OCI-LY1 (cell line): ENCODE data around the gene SELENOI.

Experiments used
- H2AFZ ChIP-seq: fragments of 200-600 bp; sonication (generic), shearing (Covaris generic); 2 replicates; pipeline ENCODE4 v1.6.0; 2014; ENCODE audit warnings: antibody characterized with exemption, mild to moderate bottlenecking, low read length
- H3F3A ChIP-seq: fragments of 200-600 bp; sonication (generic), shearing (Covaris generic); 2 replicates; pipeline ENCODE4 v1.6.0; 2014; ENCODE audit warnings: mild to moderate bottlenecking, antibody characterized with exemption, low read length, moderate library complexity; ENCODE audit not compliant: insufficient read depth
- H3K27ac ChIP-seq: fragments of 200-600 bp; sonication (generic); 2 replicates; pipeline ENCODE4 v1.5.1; 2014; ENCODE audit warnings: low read length, mixed run types, mild to moderate bottlenecking, low read depth; ENCODE audit not compliant: poor library complexity, severe bottlenecking
- H3K27me3 ChIP-seq: fragments of 200-600 bp; sonication (generic); 2 replicates; pipeline ENCODE4 v1.6.0; 2014; ENCODE audit warnings: antibody characterized with exemption, mild to moderate bottlenecking, low read length, moderate library complexity; ENCODE audit not compliant: insufficient read depth
- H3K36me3 ChIP-seq: fragments of 200-600 bp; sonication (generic); 2 replicates; pipeline ENCODE4 v1.6.1; 2014; ENCODE audit warnings: mild to moderate bottlenecking, antibody characterized with exemption, low read length, moderate library complexity, mixed read lengths; ENCODE audit not compliant: insufficient read depth
- H3K4me1 ChIP-seq: fragments of 200-600 bp; sonication (generic); 2 replicates; pipeline ENCODE4 v1.5.1; 2014; ENCODE audit warnings: mild to moderate bottlenecking, low read length, moderate library complexity; ENCODE audit not compliant: insufficient read depth, severe bottlenecking
- H3K4me2 ChIP-seq: fragments of 200-600 bp; sonication (generic), shearing (Covaris generic); 2 replicates; pipeline ENCODE4 v1.6.1; 2014; ENCODE audit warnings: low read length
- H3K4me3 ChIP-seq: fragments of 200-600 bp; sonication (generic); 2 replicates; pipeline ENCODE4 v1.5.1; 2014; ENCODE audit warnings: low read length, low read depth, mild to moderate bottlenecking, mixed read lengths; ENCODE audit not compliant: poor library complexity, severe bottlenecking
- H3K79me2 ChIP-seq: fragments of 200-600 bp; shearing (Covaris generic); 2 replicates; pipeline ENCODE4 v1.6.1; 2016; ENCODE audit warnings: mixed run types, low read length, mixed read lengths; ENCODE audit not compliant: insufficient read depth
- H3K9ac ChIP-seq: fragments of 200-600 bp; sonication (generic), shearing (Covaris generic); 2 replicates; pipeline ENCODE4 v1.6.1; 2014; ENCODE audit warnings: mild to moderate bottlenecking, low read length, mixed read lengths
- H3K9me2 ChIP-seq: fragments of 200-600 bp; sonication (generic), shearing (Covaris generic); 2 replicates; pipeline ENCODE4 v1.6.1; 2014; ENCODE audit warnings: low read depth, mild to moderate bottlenecking, low read length, mixed read lengths
- H3K9me3 ChIP-seq: fragments of 200-600 bp; shearing (Covaris generic); 2 replicates; pipeline ENCODE4 v1.6.1; 2014; ENCODE audit warnings: low read length, mixed read lengths
- H4K20me1 ChIP-seq: fragments of 200-600 bp; sonication (generic), shearing (Covaris generic); 2 replicates; pipeline ENCODE4 v1.6.0; 2016; ENCODE audit warnings: mild to moderate bottlenecking, low read length; ENCODE audit not compliant: insufficient read depth
- EZH2 ChIP-seq: fragments of 200-600 bp; sonication (generic), shearing (Covaris generic); IDR thresholded peaks from 2 replicates; pipeline ENCODE4 v1.8.0; 2017; ENCODE audit warnings: borderline replicate concordance, mixed run types, mild to moderate bottlenecking, antibody characterized with exemption, low read length, moderate library complexity, mixed read lengths
- TF ChIP-seq, protein P1 (sequence below): fragments of 200-600 bp; sonication (generic), shearing (Covaris generic); IDR thresholded peaks from 2 replicates; pipeline ENCODE4 v1.5.1; 2017; ENCODE audit warnings: mild to moderate bottlenecking, antibody characterized with exemption, low read length, moderate library complexity, mixed read lengths

Gene SELENOI

DNA sequence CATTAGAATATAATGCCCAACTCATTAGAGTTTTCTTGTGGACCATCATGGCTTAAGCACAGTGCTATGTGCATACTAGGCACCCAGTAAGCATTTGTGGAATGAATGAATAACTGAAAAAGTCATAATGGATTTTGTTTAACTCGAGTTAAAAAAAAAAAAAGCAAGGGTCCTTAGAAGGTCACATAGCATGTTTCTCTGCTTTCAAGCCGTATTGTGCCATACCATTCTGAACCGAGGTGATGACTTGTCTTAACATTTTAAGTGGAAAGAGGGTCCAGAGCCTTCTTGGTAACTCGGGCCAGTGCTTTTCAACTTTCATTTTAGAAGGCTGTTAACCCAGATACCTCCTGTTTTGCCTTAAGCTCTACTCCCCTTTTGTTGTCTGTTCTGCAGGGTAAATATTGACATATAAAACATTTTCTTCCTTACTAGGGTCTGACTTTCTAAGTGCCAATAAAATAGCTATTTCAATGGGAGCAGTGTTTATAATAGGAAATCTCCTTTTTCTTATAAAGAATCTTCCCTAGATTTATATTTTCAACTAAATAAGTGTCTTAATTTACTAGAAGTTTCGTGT, 1.4 kb downstream of the SELENOI start:
- H3K4me2 ChIP-seq = peak overlapping the region; percentile 91
- peak overlapping the region; percentile 80 for H3K4me3 ChIP-seq
- peaks cover 29% of the 10 kb centered on the region for H3K4me1 ChIP-seq
- TF ChIP-seq, protein P1, sequence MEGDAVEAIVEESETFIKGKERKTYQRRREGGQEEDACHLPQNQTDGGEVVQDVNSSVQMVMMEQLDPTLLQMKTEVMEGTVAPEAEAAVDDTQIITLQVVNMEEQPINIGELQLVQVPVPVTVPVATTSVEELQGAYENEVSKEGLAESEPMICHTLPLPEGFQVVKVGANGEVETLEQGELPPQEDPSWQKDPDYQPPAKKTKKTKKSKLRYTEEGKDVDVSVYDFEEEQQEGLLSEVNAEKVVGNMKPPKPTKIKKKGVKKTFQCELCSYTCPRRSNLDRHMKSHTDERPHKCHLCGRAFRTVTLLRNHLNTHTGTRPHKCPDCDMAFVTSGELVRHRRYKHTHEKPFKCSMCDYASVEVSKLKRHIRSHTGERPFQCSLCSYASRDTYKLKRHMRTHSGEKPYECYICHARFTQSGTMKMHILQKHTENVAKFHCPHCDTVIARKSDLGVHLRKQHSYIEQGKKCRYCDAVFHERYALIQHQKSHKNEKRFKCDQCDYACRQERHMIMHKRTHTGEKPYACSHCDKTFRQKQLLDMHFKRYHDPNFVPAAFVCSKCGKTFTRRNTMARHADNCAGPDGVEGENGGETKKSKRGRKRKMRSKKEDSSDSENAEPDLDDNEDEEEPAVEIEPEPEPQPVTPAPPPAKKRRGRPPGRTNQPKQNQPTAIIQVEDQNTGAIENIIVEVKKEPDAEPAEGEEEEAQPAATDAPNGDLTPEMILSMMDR = no peak
- TF ChIP-seq EZH2 = no peak
- H2AFZ ChIP-seq = no peak overlapping the region
- H3K9me3 ChIP-seq = no peaks in the 10 kb centered on the region
- no peaks in the 10 kb centered on the region for H3K9me2 ChIP-seq
- no peaks in the 10 kb centered on the region for H3F3A ChIP-seq
- H3K9ac ChIP-seq = peak overlapping the region; percentile 80
- H4K20me1 ChIP-seq = no peaks in the 10 kb centered on the region
- H3K27me3 ChIP-seq = no peaks in the 10 kb centered on the region
- H3K79me2 ChIP-seq = peaks cover 55% of the 10 kb centered on the region
- peak overlapping the region; percentile 47 for H3K27ac ChIP-seq
- H3K36me3 ChIP-seq = no peaks in the 10 kb centered on the region

DNA sequence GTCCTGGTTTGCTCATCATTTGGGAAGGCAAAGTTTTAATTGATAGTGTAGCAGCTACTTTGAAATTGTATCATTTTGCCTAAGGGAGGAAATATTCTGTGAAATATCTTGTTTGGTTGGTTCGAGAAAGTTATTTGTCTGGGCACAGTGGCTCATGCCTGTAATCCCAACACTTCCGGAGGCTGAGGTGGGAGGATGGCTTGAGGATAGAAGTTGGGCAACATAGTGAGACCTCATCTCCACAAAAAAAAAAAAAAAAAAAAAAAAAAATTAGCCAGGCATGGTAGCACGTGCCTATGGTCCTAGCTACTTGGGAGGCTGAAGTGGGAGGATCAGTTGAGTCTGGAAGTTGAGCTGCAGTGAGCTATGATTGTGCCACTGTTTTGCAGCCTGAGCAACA, 3.7 kb downstream of the SELENOI start:
- H3K79me2 ChIP-seq = peaks cover 78% of the 10 kb centered on the region
- no peak overlapping the region for H3K9ac ChIP-seq
- H3F3A ChIP-seq = no peaks in the 10 kb centered on the region
- H3K4me2 ChIP-seq = no peak overlapping the region
- no peak overlapping the region for H2AFZ ChIP-seq
- no peaks in the 10 kb centered on the region for H4K20me1 ChIP-seq
- H3K9me2 ChIP-seq = no peaks in the 10 kb centered on the region
- H3K9me3 ChIP-seq = no peaks in the 10 kb centered on the region
- H3K27me3 ChIP-seq = no peaks in the 10 kb centered on the region
- peaks cover 24% of the 10 kb centered on the region for H3K4me1 ChIP-seq
- H3K4me3 ChIP-seq = no peak overlapping the region
- TF ChIP-seq, protein P1 = no peak
- TF ChIP-seq EZH2 = no peak
- no peak overlapping the region for H3K27ac ChIP-seq
- H3K36me3 ChIP-seq = peaks cover 9% of the 10 kb centered on the region; the same call in 1 of the 2 replicates

DNA sequence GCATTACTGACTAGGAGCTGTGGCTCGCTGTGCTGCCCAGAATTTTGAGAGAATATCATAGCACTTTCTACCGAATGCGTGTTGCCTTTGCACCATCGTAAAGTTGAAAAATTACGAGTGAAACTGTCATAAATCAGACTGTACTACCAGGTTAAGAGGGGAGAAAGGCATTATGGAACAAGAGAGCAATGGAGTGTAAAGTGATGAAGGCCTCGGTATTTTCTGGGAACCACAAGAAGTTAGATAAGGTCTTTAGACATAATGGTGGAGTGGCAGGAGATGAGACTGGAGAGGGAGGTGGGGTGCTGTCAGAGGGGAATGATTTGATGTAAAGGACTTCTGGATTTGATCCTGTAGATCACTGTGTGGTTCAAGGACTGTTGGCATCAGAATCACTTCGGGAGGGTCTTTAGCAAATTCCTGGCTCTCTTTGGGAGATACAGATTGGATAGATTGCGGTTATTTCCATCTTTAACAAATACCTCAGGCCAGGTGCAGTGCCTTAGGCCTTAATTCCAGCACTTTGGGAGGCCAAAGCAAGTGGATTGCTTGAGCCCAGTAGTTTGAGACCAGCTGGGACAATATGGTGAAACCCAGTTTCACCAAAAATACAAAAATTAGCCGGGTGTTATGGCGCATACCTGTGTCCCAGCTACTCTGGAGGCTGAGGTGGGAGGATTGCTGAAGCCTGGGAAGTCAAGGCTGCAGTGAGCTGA, 5.6 kb downstream of the SELENOI start:
- H3K4me3 ChIP-seq = no peak overlapping the region
- H3K4me2 ChIP-seq = no peak overlapping the region
- H4K20me1 ChIP-seq = no peaks in the 10 kb centered on the region
- H3K27ac ChIP-seq = no peak overlapping the region
- H3K36me3 ChIP-seq = peaks cover 13% of the 10 kb centered on the region; the same call in 1 of the 2 replicates
- no peaks in the 10 kb centered on the region for H3K9me2 ChIP-seq
- no peaks in the 10 kb centered on the region for H3K9me3 ChIP-seq
- no peak overlapping the region for H2AFZ ChIP-seq
- no peaks in the 10 kb centered on the region for H3K27me3 ChIP-seq
- no peak overlapping the region for H3K9ac ChIP-seq
- peaks cover 19% of the 10 kb centered on the region for H3K4me1 ChIP-seq
- TF ChIP-seq EZH2 = no peak
- TF ChIP-seq, protein P1 = no peak
- no peaks in the 10 kb centered on the region for H3F3A ChIP-seq
- peaks cover 93% of the 10 kb centered on the region for H3K79me2 ChIP-seq
